ENCODE measurements around the gene SNX7.

The SNX7 gene

GRCh38 chr1:98692482-98692881 is 31.0 kb downstream of the SNX7 start:
- ChIA-PET CTCF (no interaction called here), POLR2A (no interaction called here)
- TF ChIP-seq CTCF (IDR thresholded peaks at IDR 0.05; ENCODE audit: control extremely low read depth, extremely low read depth, low read depth, missing control alignments) = no peak
- DNase-seq (ENCODE audit: extremely low spot score) = no peak

GRCh38 chr1:98693385-98693784 is 31.9 kb downstream of the SNX7 start:
- ChIA-PET POLR2A (no interaction called here), CTCF (no interaction called here)
- DNase-seq (ENCODE audit: extremely low spot score) = no peak
- TF ChIP-seq CTCF (IDR thresholded peaks at IDR 0.05; ENCODE audit: control extremely low read depth, extremely low read depth, low read depth, missing control alignments) = no peak

GRCh38 chr1:98696077-98696476 is 34.6 kb downstream of the SNX7 start:
- DNase-seq (ENCODE audit: extremely low spot score) = no peak
- POLR2A ChIA-PET = no interaction called here
- CTCF ChIA-PET = interaction anchor here (0.9 kb wide), 1 partner anchor 12 kb away, joined by 3 read pairs; no protein-coding TSS in a partner anchor
- TF ChIP-seq CTCF (IDR thresholded peaks at IDR 0.05; ENCODE audit: control extremely low read depth, extremely low read depth, low read depth, missing control alignments) = no peak

- ChIA-PET CTCF (interaction anchor here (1.3 to 1.4 kb wide), 2 partner anchors 9 to 37 kb away, joined by 3 to 4 read pairs; no protein-coding TSS in a partner anchor), POLR2A (no interaction called here)
- no peak for TF ChIP-seq CTCF (IDR thresholded peaks at IDR 0.05; ENCODE audit: control extremely low read depth, extremely low read depth, low read depth, missing control alignments)
- no peak for DNase-seq (ENCODE audit: extremely low spot score)
These were observed 36.3 kb downstream of the SNX7 start for GRCh38 chr1:98697781-98698180.

GRCh38 chr1:98698625-98699024 is 37.1 kb downstream of the SNX7 start:
- TF ChIP-seq CTCF (IDR thresholded peaks at IDR 0.05; ENCODE audit: control extremely low read depth, extremely low read depth, low read depth, missing control alignments) = no peak
- POLR2A ChIA-PET = no interaction called here
- no peak for DNase-seq (ENCODE audit: extremely low spot score)
- CTCF ChIA-PET = interaction anchor here (1.3 to 1.4 kb wide), 2 partner anchors 8 to 38 kb away, joined by 3 to 4 read pairs; no protein-coding TSS in a partner anchor

- CTCF ChIA-PET = no interaction called here
- no peak for TF ChIP-seq CTCF (IDR thresholded peaks at IDR 0.05; ENCODE audit: control extremely low read depth, extremely low read depth, low read depth, missing control alignments)
- DNase-seq (ENCODE audit: extremely low spot score) = no peak
- POLR2A ChIA-PET = no interaction called here
These were observed 38.7 kb downstream of the SNX7 start for GRCh38 chr1:98700228-98700627.

- ChIA-PET POLR2A (no interaction called here), CTCF (no interaction called here)
- TF ChIP-seq CTCF (IDR thresholded peaks at IDR 0.05; ENCODE audit: control extremely low read depth, extremely low read depth, low read depth, missing control alignments) = no peak
- DNase-seq (ENCODE audit: extremely low spot score) = no peak
These were observed 41.5 kb downstream of the SNX7 start for GRCh38 chr1:98702976-98703375.
